HepG2 (cell line): Measurements from ENCODE around the gene GSTT2B. TPM values are rescaled to one million over a fixed set of nuclear protein-coding genes. Genes with fewer than 3 reads are reported as not detected.
"Not testable (repeated sequence)": the region's sequence is repeated elsewhere in the genome, so short reads cannot be mapped to it uniquely, and the experiment has no call there.

ENCODE experiments used
- ATAC-seq: fragments of 200-7000 bp; cut with Tn5 transposase; 3 replicates; pipeline ENCODE4 v1.9.1; 2020; ENCODE audit warnings: mild to moderate bottlenecking, moderate library complexity
- BruUV-seq: library from RNA; stranded (reverse); fragments of 400-500 nt; replicated peaks from 2 replicates; lab custom pipeline; 2021; lab: Mats Ljungman, UMichigan
- CTCF ChIA-PET: fragments of 300-600 bp; formaldehyde crosslinking; extraction: SDS; loops from one replicate; lab custom pipeline; 2021; ENCODE audit warnings: low total read pairs, inconsistent platforms, low intra/inter-chr PET ratio; lab: Yijun Ruan, JAX
- POLR2A ChIA-PET: fragments of 350-600 bp; sonication (Branson Sonifier 250); formaldehyde crosslinking; loops from one replicate; lab custom pipeline; 2020; ENCODE audit warnings: antibody characterized with exemption, inconsistent platforms; lab: Yijun Ruan, JAX
- DNase-seq: peaks from one replicate; pipeline ENCODE4 v3.0.0-alpha.2; 2015; ENCODE audit warnings: low spot score
- FAIRE-seq: peaks from 3 replicates; lab custom pipeline; 2011; peaks lifted over from hg19 to GRCh38; lab: Jason Lieb, UNC
- H2AFZ ChIP-seq: one replicate; pipeline ENCODE4 v1.6.1; 2011; ENCODE audit warnings: low read length, inconsistent platforms
- H3K27ac ChIP-seq: fragments of 300-600 bp; 3 replicates; pipeline ENCODE4 v1.8.0; 2011; ENCODE audit warnings: mixed run types, mild to moderate bottlenecking, mixed read lengths, low read length, inconsistent platforms; ENCODE audit not compliant: insufficient read depth; ENCODE audit errors: extremely low read length
- H3K27me3 ChIP-seq, 2 experiments: fragments of 200-600 bp in 1 of 2; 2 replicates in 1 of 2; 3 replicates in 1 of 2; pipeline versions ENCODE4 v1.6.0 to v1.8.0; 2011; ENCODE audit warnings: low read length in 2 of 2, mild to moderate bottlenecking in 2 of 2, moderate library complexity in 2 of 2, inconsistent platforms in 1 of 2; ENCODE audit not compliant: insufficient read depth in 2 of 2, control insufficient read depth in 1 of 2
- H3K36me3 ChIP-seq, 2 experiments: fragments of 200-600 bp in 1 of 2; replicated peaks in 1 of 2; 2 replicates in 1 of 2; 3 replicates in 1 of 2; pipeline versions ENCODE4 v1.5.1 to v1.8.0; 2011; ENCODE audit warnings: low read length in 2 of 2, inconsistent platforms in 1 of 2; ENCODE audit not compliant: insufficient read depth in 2 of 2, control insufficient read depth in 1 of 2
- H3K4me1 ChIP-seq: 2 replicates; pipeline ENCODE4 v1.5.1; 2012; ENCODE audit warnings: low read length, inconsistent platforms; ENCODE audit not compliant: insufficient read depth
- H3K4me2 ChIP-seq: 2 replicates; pipeline ENCODE4 v1.6.0; 2011; ENCODE audit warnings: low read depth, low read length, inconsistent platforms
- H3K4me3 ChIP-seq, 3 experiments: fragments of 200-600 bp in 1 of 3; sonication (generic), shearing (Covaris generic) in 1 of 3; replicated peaks in 1 of 3; 2 replicates each; pipeline ENCODE4 v1.5.1; 2011 to 2016; ENCODE audit warnings: low read length in 3 of 3, inconsistent platforms in 2 of 3, low read depth in 2 of 3, mild to moderate bottlenecking in 2 of 3, control low read depth in 1 of 3, mixed read lengths in 1 of 3; ENCODE audit not compliant: insufficient read depth in 1 of 3
- H3K79me2 ChIP-seq: one replicate; pipeline ENCODE4 v1.6.1; 2011; ENCODE audit warnings: low read length, inconsistent platforms; ENCODE audit not compliant: insufficient read depth
- H3K9ac ChIP-seq: 2 replicates; pipeline ENCODE4 v1.6.0; 2011; ENCODE audit warnings: mild to moderate bottlenecking, low read depth, low read length, inconsistent platforms; ENCODE audit not compliant: insufficient read depth
- H3K9me3 ChIP-seq: 2 replicates; pipeline ENCODE4 v1.5.1; 2012; ENCODE audit warnings: mild to moderate bottlenecking, low read length
- H4K20me1 ChIP-seq: 2 replicates; pipeline ENCODE4 v1.6.0; 2011; ENCODE audit warnings: inconsistent platforms, mild to moderate bottlenecking, low read length, moderate library complexity; ENCODE audit not compliant: insufficient read depth
- ATAD3A ChIP-seq: sonication (generic); formaldehyde crosslinking; IDR thresholded peaks from 2 replicates; pipeline ENCODE4 v1.4.0; 2020; ENCODE audit warnings: missing genetic modification reagents
- FOXO1 ChIP-seq: sonication (generic); formaldehyde crosslinking; IDR thresholded peaks from 2 replicates; pipeline ENCODE4 v1.4.0; 2020; ENCODE audit warnings: missing genetic modification reagents
- GABPB1 ChIP-seq: IDR thresholded peaks from 2 replicates; pipeline ENCODE4 v1.6.1; 2016; ENCODE audit warnings: mild to moderate bottlenecking, missing genetic modification reagents, moderate library complexity, missing compliant biosample characterization
- HNF4A ChIP-seq: sonication (generic); formaldehyde crosslinking; IDR thresholded peaks from 2 replicates; pipeline ENCODE4 v1.4.0; 2020; ENCODE audit warnings: missing genetic modification reagents
- IRF9 ChIP-seq: sonication (generic); formaldehyde crosslinking; IDR thresholded peaks from 2 replicates; pipeline ENCODE4 v1.8.0; 2022; ENCODE audit warnings: missing genetic modification reagents, mild to moderate bottlenecking, borderline replicate concordance
- ZNF512B ChIP-seq: sonication (generic); formaldehyde crosslinking; IDR thresholded peaks from 2 replicates; pipeline ENCODE4 v1.5.1; 2020; ENCODE audit warnings: missing genetic modification reagents, mild to moderate bottlenecking, borderline replicate concordance
- WGBS: methylation state at CpG from one replicate; pipeline ENCODE4 v1.1.6; 2017; ENCODE audit warnings: low lambda C conversion rate; 5-methylcytosine and 5-hydroxymethylcytosine counted together
- in situ Hi-C: cut with HindIII; loops from 2 replicates; pipeline ENCODE4 v1.10.0; 2017; ENCODE audit warnings: low pct_unique_long_range_greater_than_20kb; ENCODE audit not compliant: extremely low pct_ligation_motif_present
- intact Hi-C: fragments of 100-400 bp; cut with micrococcal nuclease; formaldehyde crosslinking; loops from one replicate; pipeline ENCODE4 v1.10.0; 2022; ENCODE audit not compliant: unreplicated experiment
- polyA plus RNA-seq, 8 experiments: library from polyadenylated mRNA; depleted of rRNA in 3 of 8; stranded (reverse) in 7 of 8; unstranded in 1 of 8; fragments of >200 nt; fragmentation: Illumina TruSeq in 4 of 8; extraction: Trizol in 4 of 8; gene quantifications; 2 replicates each; pipeline versions ENCODE4 v1.2.1 to v1.2.3, GENCODE V29; 2011 to 2016; ENCODE audit warnings: low read depth in 4 of 8, missing spikeins in 1 of 8, mixed read lengths in 1 of 8; ENCODE audit not compliant: insufficient read depth in 1 of 8
- total RNA-seq, 5 experiments: library from RNA; depleted of rRNA; stranded (reverse); fragments of >200 nt; fragmentation: Illumina TruSeq; extraction: Trizol; gene quantifications; 2 replicates each; pipeline ENCODE4 v1.2.3, GENCODE V29; 2016; ENCODE audit warnings: low read depth in 1 of 5

The GSTT2B gene
- total and polyA plus RNA-seq, 2 of the 13 experiments (the other 11 are each of a cell fraction or from before 2014, with no cell fraction given): 1.5 to 3.9 TPM

DNA sequence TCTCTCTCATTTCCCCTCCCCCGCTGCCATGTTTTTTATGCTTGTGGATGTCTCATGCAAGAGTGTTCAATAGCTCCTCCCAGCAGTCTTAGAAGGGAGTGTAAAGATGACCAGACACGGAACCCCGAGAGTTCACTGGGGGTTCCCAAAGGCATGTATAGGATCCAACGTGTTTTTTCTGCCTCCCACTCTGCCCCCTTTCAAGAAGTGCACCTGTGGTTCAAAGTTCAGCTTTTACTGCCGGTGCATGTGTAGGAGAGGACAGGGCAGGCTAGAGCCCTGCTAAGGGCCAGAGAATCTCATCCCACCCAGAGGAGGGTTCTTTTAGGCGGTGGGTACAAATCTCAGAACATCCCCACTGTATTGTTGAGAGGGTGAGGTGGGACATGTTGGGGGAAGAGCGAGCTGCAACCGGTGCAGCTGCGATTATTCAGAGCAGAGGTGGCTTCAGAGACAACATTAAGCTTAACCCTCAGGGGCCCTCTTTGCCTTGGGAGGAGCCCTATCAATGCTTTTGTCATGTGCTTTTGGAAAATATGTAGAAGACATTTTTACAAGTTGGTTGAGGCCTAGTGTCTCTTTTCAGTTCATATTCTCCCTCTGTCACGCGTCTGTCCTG lies 52.3 kb downstream of the GSTT2B start (continued):
- TF ChIP-seq ZNF512B (no peak), IRF9 (no peak), HNF4A (peak; percentile 58; the same call in 1 of the 2 replicates), GABPB1 (CRISPR knock-in tag) (no peak), ATAD3A (CRISPR knock-in tag) (no peak), FOXO1 (CRISPR knock-in tag) (no peak)
- TF ChIP-seq, all 625 proteins: peak for 4

- in situ Hi-C loops, FAIRE-seq, H3K27ac ChIP-seq, H2AFZ ChIP-seq, H3K4me2 ChIP-seq, DNase-seq, intact Hi-C loops, BruUV-seq, H3K36me3 ChIP-seq, H3K27me3 ChIP-seq, H3K4me3 ChIP-seq, H3K79me2 ChIP-seq, H4K20me1 ChIP-seq, ATAC-seq, H3K9ac ChIP-seq, CTCF ChIA-PET, H3K9me3 ChIP-seq: not testable (repeated sequence)
- peaks cover 43% of the 10 kb centered on the region for H3K4me1 ChIP-seq
- 70% methylated on average over 9 of the region's 10 CpGs for WGBS
- POLR2A ChIA-PET: interaction anchor here (6.9 kb wide), 1 partner anchor 14 kb away, joined by 84 read pairs; the partner anchor contains the start of gene MIF
Measured at GRCh38 chr22:23907423-23907822, 53.6 kb downstream of the GSTT2B start.

Other genes with a start within 250 kb of the GSTT2B start
- gene ZNF70, start 210.1 kb downstream of the GSTT2B start, total RNA-seq (2016; rRNA removed; fragmentation: Illumina TruSeq; extraction: Trizol): 3.6 and 4.0 TPM in 2 replicates
- 0.62 and 0.93 TPM in 2 replicates for gene ZNF70, start 210.1 kb downstream of the GSTT2B start, polyA plus RNA-seq (2011; rRNA removed)
- not detected in 2 replicates for gene VPREB3, start 206.8 kb downstream of the GSTT2B start, total RNA-seq (2016; rRNA removed; fragmentation: Illumina TruSeq; extraction: Trizol)
- gene VPREB3, start 206.8 kb downstream of the GSTT2B start, polyA plus RNA-seq (2011; rRNA removed): 0.22 and 0.35 TPM in 2 replicates
- not detected in 2 replicates for gene C22orf15, start 198.2 kb downstream of the GSTT2B start, total RNA-seq (2016; rRNA removed; fragmentation: Illumina TruSeq; extraction: Trizol)
- 0.07 TPM in 1 of 2 replicates, not detected in the other for gene C22orf15, start 198.2 kb downstream of the GSTT2B start, polyA plus RNA-seq (2011; rRNA removed)
- 59.1 and 62.8 TPM in 2 replicates for gene CHCHD10, start 193.2 kb downstream of the GSTT2B start, total RNA-seq (2016; rRNA removed; fragmentation: Illumina TruSeq; extraction: Trizol)
- gene CHCHD10, start 193.2 kb downstream of the GSTT2B start, polyA plus RNA-seq (2011; rRNA removed): 37.0 and 60.2 TPM in 2 replicates
- gene MMP11, start 188.3 kb downstream of the GSTT2B start, total RNA-seq (2016; rRNA removed; fragmentation: Illumina TruSeq; extraction: Trizol): 2.7 and 8.9 TPM in 2 replicates
- gene MMP11, start 188.3 kb downstream of the GSTT2B start, polyA plus RNA-seq (2011; rRNA removed): 28.6 and 88.6 TPM in 2 replicates
- gene SMARCB1, start 174.2 kb downstream of the GSTT2B start, total RNA-seq (2016; rRNA removed; fragmentation: Illumina TruSeq; extraction: Trizol): 74.0 and 75.8 TPM in 2 replicates
- 150 and 166 TPM in 2 replicates for gene SMARCB1, start 174.2 kb downstream of the GSTT2B start, polyA plus RNA-seq (2011; rRNA removed)
- gene DERL3, start 122.2 kb downstream of the GSTT2B start, total RNA-seq (2016; rRNA removed; fragmentation: Illumina TruSeq; extraction: Trizol): not detected in 2 replicates
- gene DERL3, start 122.2 kb downstream of the GSTT2B start, polyA plus RNA-seq (2011; rRNA removed): not detected in 2 replicates
- 8.9 and 15.2 TPM in 2 replicates for gene SLC2A11, start 103.3 kb downstream of the GSTT2B start, total RNA-seq (2016; rRNA removed; fragmentation: Illumina TruSeq; extraction: Trizol)
- gene SLC2A11, start 103.3 kb downstream of the GSTT2B start, polyA plus RNA-seq (2011; rRNA removed): 15.4 and 18.6 TPM in 2 replicates
- gene MIF, start 66.8 kb downstream of the GSTT2B start, total RNA-seq (2016; rRNA removed; fragmentation: Illumina TruSeq; extraction: Trizol): 537 and 634 TPM in 2 replicates
- gene MIF, start 66.8 kb downstream of the GSTT2B start, polyA plus RNA-seq (2011; rRNA removed): 675 and 735 TPM in 2 replicates
- 0.31 TPM in 1 of 2 replicates, not detected in the other for gene DDTL, start 5.7 kb upstream of the GSTT2B start, total RNA-seq (2016; rRNA removed; fragmentation: Illumina TruSeq; extraction: Trizol)
- 0.07 TPM in 1 of 2 replicates, not detected in the other for gene DDTL, start 5.7 kb upstream of the GSTT2B start, polyA plus RNA-seq (2011; rRNA removed)
- 120 and 143 TPM in 2 replicates for gene DDT, start 13.2 kb upstream of the GSTT2B start, total RNA-seq (2016; rRNA removed; fragmentation: Illumina TruSeq; extraction: Trizol)
- 159 and 181 TPM in 2 replicates for gene DDT, start 13.2 kb upstream of the GSTT2B start, polyA plus RNA-seq (2011; rRNA removed)
- gene GSTT2, start 18.9 kb upstream of the GSTT2B start, total RNA-seq (2016; rRNA removed; fragmentation: Illumina TruSeq; extraction: Trizol): not detected in 2 replicates
- not detected in 2 replicates for gene GSTT2, start 18.9 kb upstream of the GSTT2B start, polyA plus RNA-seq (2011; rRNA removed)
- 0.18 and 0.62 TPM in 2 replicates for gene GSTT4, start 44.3 kb upstream of the GSTT2B start, total RNA-seq (2016; rRNA removed; fragmentation: Illumina TruSeq; extraction: Trizol)
- 0.59 and 0.63 TPM in 2 replicates for gene GSTT4, start 44.3 kb upstream of the GSTT2B start, polyA plus RNA-seq (2011; rRNA removed)
- 51.3 and 61.3 TPM in 2 replicates for gene CABIN1, start 50.1 kb upstream of the GSTT2B start, total RNA-seq (2016; rRNA removed; fragmentation: Illumina TruSeq; extraction: Trizol)
- gene CABIN1, start 50.1 kb upstream of the GSTT2B start, polyA plus RNA-seq (2011; rRNA removed): 10.2 and 12.0 TPM in 2 replicates
- gene SUSD2, start 220.3 kb upstream of the GSTT2B start, total RNA-seq (2016; rRNA removed; fragmentation: Illumina TruSeq; extraction: Trizol): 0.94 and 2.1 TPM in 2 replicates
- gene SUSD2, start 220.3 kb upstream of the GSTT2B start, polyA plus RNA-seq (2011; rRNA removed): 11.0 and 12.7 TPM in 2 replicates